ENCODE data around the gene DLGAP1.

Gene DLGAP1

GRCh38 chr18:3692691-3693090, 762.4 kb downstream of the DLGAP1 start:
- H3K4me3 ChIP-seq (replicated peaks; ENCODE audit: insufficient read depth, low read length): no peak overlapping the region
- no peaks in the 10 kb centered on the region for H3K27me3 ChIP-seq (ENCODE audit: insufficient read depth, poor library complexity, severe bottlenecking)
- no peak for DNase-seq (ENCODE audit: low read depth in 1 of 2, low spot score in 1 of 2)
- TF ChIP-seq SPI1 (IDR thresholded peaks at IDR 0.05; ENCODE audit: borderline replicate concordance, low read depth): no peak
- no peak for TF ChIP-seq GABPA (IDR thresholded peaks at IDR 0.05; ENCODE audit: low read depth)
- TF ChIP-seq, protein P1, sequence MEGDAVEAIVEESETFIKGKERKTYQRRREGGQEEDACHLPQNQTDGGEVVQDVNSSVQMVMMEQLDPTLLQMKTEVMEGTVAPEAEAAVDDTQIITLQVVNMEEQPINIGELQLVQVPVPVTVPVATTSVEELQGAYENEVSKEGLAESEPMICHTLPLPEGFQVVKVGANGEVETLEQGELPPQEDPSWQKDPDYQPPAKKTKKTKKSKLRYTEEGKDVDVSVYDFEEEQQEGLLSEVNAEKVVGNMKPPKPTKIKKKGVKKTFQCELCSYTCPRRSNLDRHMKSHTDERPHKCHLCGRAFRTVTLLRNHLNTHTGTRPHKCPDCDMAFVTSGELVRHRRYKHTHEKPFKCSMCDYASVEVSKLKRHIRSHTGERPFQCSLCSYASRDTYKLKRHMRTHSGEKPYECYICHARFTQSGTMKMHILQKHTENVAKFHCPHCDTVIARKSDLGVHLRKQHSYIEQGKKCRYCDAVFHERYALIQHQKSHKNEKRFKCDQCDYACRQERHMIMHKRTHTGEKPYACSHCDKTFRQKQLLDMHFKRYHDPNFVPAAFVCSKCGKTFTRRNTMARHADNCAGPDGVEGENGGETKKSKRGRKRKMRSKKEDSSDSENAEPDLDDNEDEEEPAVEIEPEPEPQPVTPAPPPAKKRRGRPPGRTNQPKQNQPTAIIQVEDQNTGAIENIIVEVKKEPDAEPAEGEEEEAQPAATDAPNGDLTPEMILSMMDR (IDR thresholded peaks at IDR 0.05; ENCODE audit: insufficient read depth, low read length): no peak
- TF ChIP-seq, protein P2, sequence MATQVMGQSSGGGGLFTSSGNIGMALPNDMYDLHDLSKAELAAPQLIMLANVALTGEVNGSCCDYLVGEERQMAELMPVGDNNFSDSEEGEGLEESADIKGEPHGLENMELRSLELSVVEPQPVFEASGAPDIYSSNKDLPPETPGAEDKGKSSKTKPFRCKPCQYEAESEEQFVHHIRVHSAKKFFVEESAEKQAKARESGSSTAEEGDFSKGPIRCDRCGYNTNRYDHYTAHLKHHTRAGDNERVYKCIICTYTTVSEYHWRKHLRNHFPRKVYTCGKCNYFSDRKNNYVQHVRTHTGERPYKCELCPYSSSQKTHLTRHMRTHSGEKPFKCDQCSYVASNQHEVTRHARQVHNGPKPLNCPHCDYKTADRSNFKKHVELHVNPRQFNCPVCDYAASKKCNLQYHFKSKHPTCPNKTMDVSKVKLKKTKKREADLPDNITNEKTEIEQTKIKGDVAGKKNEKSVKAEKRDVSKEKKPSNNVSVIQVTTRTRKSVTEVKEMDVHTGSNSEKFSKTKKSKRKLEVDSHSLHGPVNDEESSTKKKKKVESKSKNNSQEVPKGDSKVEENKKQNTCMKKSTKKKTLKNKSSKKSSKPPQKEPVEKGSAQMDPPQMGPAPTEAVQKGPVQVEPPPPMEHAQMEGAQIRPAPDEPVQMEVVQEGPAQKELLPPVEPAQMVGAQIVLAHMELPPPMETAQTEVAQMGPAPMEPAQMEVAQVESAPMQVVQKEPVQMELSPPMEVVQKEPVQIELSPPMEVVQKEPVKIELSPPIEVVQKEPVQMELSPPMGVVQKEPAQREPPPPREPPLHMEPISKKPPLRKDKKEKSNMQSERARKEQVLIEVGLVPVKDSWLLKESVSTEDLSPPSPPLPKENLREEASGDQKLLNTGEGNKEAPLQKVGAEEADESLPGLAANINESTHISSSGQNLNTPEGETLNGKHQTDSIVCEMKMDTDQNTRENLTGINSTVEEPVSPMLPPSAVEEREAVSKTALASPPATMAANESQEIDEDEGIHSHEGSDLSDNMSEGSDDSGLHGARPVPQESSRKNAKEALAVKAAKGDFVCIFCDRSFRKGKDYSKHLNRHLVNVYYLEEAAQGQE (IDR thresholded peaks at IDR 0.05; ENCODE audit: insufficient replicate concordance, low read depth): no peak
- TF ChIP-seq POLR2AphosphoS5 (IDR thresholded peaks at IDR 0.05; ENCODE audit: low read depth): no peak
- no peak overlapping the region for H3K27ac ChIP-seq (replicated peaks)

- Histone ChIP-seq H3K27me3 (ENCODE audit: insufficient read depth, poor library complexity, severe bottlenecking) (no peaks in the 10 kb centered on the region), H3K4me3 (replicated peaks; ENCODE audit: insufficient read depth, low read length) (no peak overlapping the region), H3K27ac (replicated peaks) (no peak overlapping the region)
- TF ChIP-seq POLR2AphosphoS5 (IDR thresholded peaks at IDR 0.05; ENCODE audit: low read depth) (no peak), GABPA (IDR thresholded peaks at IDR 0.05; ENCODE audit: low read depth) (no peak), SPI1 (IDR thresholded peaks at IDR 0.05; ENCODE audit: borderline replicate concordance, low read depth) (no peak)
- TF ChIP-seq, protein P2 (IDR thresholded peaks at IDR 0.05; ENCODE audit: insufficient replicate concordance, low read depth): no peak
- TF ChIP-seq, protein P1 (IDR thresholded peaks at IDR 0.05; ENCODE audit: insufficient read depth, low read length): no peak
- no peak for DNase-seq (ENCODE audit: low read depth in 1 of 2, low spot score in 1 of 2)
Observed at GRCh38 chr18:3692113-3692621, 762.9 kb downstream of the DLGAP1 start.

GRCh38 chr18:3691705-3692104, 763.4 kb downstream of the DLGAP1 start:
- DNase-seq (ENCODE audit: low read depth in 1 of 2, low spot score in 1 of 2): no peak
- TF ChIP-seq SPI1 (IDR thresholded peaks at IDR 0.05; ENCODE audit: borderline replicate concordance, low read depth): no peak
- no peak for TF ChIP-seq POLR2AphosphoS5 (IDR thresholded peaks at IDR 0.05; ENCODE audit: low read depth)
- TF ChIP-seq, protein P1 (IDR thresholded peaks at IDR 0.05; ENCODE audit: insufficient read depth, low read length): no peak
- TF ChIP-seq, protein P2 (IDR thresholded peaks at IDR 0.05; ENCODE audit: insufficient replicate concordance, low read depth): no peak
- TF ChIP-seq GABPA (IDR thresholded peaks at IDR 0.05; ENCODE audit: low read depth): no peak
- Histone ChIP-seq H3K4me3 (replicated peaks; ENCODE audit: insufficient read depth, low read length) (no peak overlapping the region), H3K27ac (replicated peaks) (no peak overlapping the region), H3K27me3 (ENCODE audit: insufficient read depth, poor library complexity, severe bottlenecking) (no peaks in the 10 kb centered on the region)

All from HL-60 (cell line).